HG02938 (cell line): Measurements from ENCODE around the gene IGLON5.
A peak's percentile ranks its signal among the peaks of the same experiment; 100 is the strongest.

Source experiments
- ATAC-seq: cut with Tn5 transposase; IDR thresholded peaks from one replicate; pipeline ENCODE4 v1.9.1; 2021; ENCODE audit warnings: mild to moderate bottlenecking, moderate library complexity; ENCODE audit not compliant: unreplicated experiment

Gene IGLON5

DNA sequence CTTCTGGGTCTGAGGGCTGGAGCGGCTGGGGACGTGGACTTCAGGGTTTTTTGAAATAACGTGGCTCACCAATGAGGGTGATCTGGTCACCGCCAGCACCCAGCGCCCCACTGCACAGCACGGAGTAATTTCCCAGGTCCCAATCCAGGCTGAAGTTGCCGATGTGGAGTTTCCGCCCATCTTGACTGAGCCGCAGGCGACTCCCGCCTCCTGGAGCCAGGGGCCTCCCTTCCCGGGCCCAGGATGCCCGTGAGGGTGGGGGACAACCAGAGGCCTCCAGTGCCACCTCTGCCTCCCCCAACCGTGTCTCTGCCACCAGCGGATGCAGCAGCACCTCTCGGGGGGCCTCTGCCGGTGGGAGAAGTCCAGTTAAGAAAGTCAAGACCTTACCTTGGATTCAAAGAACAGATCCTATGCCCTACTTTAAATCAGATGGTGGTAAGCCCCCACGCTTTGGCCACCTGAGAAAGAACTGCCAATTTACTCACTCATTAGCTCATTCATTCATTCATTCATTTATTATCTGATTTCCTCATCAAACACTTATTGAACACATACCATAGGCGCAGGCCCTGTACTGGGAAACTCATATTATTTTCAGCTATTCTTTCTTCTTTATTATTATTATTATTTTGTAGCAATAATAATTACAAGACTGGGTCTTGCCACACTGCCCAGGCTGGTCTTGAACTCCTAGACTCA, 26.6 kb downstream of the IGLON5 start:
- ATAC-seq: no peak

GRCh38 chr19:51338563-51339312, 27.3 kb downstream of the IGLON5 start:
- ATAC-seq: peak; percentile 57

- ATAC-seq: peak; percentile 11
Measured at GRCh38 chr19:51339313-51339686, 27.9 kb downstream of the IGLON5 start.

DNA sequence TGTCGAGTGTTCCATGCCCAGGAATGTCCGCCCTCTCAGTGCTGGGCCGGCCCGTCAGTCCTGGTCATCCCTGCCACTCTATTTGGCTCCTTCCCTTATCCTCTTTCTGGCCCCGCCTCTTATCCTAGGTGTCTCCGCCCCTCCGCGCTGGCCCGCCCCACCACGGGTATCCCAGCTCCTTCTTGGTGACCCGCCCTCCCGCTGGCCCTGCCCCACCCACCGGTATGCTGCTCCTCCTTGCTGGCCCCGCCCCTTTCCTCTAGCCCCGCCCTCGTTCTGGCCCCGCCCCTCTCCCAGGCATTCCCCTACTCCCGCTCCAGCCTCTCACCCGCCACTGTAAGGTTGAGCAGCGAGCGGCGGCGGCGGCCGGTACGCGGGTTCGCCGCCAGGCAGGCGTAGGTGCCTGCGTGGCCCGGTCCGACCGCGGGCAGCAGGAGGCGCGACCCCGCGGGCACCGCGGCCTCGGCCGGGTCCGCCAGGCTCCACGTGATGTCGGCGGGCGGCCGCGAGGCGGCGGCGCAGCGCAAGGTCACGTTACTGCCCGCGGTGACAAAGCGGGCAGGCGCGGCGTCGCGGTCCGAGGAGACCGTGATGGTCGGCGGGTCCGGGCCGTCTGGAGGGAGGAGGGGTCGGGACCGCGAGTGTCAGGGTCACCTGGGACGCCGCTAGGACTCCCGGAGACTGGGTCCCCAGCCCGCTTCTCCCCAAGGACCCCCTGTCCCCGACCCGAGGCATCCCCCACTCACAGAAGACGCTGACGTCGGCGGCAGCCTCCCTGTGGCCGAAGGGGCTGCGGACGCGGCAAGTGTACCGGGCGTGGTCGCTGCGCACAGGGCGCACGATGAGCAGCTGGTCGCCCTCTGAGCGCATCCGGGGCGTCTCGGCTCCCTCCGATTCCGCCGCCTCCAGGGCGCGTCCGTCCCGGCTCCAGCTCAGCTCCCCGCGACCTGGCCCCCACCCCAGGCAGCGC, 28.5 kb downstream of the IGLON5 start:
- peak; percentile 42 for ATAC-seq

DNA sequence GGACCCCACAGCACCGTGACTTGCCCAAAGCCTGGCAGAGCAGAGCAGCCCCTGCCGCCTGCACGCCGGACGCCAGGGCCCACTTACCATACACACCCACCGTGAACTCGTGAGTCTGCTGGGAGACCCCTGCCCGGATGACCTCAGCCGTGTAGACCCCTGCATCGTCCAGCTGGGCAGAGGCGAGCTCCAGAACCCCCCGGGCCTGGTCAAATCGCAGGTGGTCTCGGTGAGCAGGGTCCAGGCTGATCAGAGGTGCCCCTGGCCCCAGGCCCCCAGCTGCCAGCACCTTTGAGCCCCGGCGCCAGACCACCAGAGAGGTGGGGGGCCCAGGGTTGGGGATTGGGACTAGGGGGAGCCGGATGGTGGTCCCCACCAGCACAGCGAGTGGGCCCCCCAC, 29.6 kb downstream of the IGLON5 start:
- no peak for ATAC-seq

DNA sequence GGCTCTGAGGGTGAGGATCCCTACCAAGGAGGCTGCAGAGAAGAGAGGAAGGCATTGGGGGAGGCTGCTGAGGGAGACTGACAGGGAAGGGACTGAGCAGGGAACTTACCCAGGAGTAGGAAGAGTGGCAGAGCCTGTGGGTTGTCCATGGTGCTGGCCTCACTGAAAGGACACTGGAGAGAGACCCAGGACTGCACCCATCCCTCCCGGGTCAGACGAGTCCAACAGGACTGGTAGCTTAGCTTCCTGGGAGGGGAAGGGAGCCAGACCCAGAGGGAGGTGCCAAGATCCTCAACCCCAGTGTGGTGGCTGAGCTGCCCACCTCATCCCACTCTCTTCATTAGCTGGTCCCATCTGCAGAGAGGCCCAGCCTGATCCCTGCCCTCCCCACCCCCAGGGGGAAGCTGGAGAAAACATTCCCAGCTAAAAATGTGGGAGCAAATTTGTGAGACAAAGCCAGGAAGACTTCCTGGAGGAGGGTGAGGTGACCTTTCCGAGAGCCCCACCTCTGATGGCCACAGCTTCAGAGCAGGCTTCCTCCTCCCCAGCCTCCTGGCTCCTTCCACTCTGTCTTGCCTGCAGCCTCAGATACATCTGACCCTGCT, 30.6 kb downstream of the IGLON5 start, which contains the start of gene VSIG10L:
Gene VSIG10L, minus strand, starts transcription at position 164 of the 605 bp plus-strand sequence. Its CDS starts 15 bp downstream, at position 149.
- ATAC-seq: no peak

- ATAC-seq: no peak
Measured at GRCh38 chr19:51342631-51343569, 31.5 kb downstream of the IGLON5 start.

DNA sequence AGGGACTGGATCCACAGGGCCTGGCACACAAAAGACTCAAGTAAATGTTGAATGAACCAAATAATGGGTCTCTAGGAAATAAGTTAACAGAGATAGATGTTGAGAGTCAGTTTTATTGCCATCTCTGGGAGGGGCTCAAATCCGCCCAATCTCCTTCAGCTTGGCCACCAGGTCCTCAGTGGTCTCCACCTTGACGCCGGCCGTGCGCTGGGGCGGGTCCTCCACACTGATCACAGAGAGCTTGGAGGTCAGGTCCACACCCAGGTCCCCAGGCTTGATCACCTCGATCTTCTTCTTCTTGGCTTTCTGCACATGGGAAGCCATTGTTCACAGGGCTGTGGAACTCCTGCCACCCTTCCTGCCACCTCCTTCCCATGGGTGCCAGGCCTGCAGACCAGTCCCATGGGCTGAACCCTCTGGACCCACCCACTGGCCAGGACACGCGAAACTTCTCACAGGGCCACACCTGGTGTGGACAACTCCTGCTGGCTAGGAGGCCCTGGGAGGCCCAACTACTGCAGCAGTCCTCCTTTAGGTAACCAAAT, 33.7 kb downstream of the IGLON5 start:
- no peak for ATAC-seq

DNA sequence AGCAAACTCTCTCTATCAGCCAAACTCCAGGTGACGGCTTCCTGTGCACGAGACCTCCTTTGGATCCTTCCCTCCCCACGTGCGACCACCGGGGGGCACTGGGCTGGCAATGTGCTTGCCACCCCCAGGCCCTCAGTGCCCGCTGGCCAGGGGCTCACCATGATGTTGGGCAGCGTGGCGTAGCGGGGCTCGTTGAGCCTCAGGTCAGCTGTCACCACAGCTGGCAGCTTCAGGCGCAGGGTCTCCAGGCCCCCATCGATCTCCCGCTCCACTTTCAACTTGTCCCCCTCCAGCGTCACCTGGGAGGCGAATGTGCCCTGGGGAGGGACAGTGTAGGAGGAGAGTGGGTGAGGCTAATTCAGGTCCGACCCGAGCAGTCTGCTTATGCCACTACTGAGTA, 35.3 kb downstream of the IGLON5 start:
- ATAC-seq: no peak

GRCh38 chr19:51347209-51347928, 35.9 kb downstream of the IGLON5 start:
- no peak for ATAC-seq

DNA sequence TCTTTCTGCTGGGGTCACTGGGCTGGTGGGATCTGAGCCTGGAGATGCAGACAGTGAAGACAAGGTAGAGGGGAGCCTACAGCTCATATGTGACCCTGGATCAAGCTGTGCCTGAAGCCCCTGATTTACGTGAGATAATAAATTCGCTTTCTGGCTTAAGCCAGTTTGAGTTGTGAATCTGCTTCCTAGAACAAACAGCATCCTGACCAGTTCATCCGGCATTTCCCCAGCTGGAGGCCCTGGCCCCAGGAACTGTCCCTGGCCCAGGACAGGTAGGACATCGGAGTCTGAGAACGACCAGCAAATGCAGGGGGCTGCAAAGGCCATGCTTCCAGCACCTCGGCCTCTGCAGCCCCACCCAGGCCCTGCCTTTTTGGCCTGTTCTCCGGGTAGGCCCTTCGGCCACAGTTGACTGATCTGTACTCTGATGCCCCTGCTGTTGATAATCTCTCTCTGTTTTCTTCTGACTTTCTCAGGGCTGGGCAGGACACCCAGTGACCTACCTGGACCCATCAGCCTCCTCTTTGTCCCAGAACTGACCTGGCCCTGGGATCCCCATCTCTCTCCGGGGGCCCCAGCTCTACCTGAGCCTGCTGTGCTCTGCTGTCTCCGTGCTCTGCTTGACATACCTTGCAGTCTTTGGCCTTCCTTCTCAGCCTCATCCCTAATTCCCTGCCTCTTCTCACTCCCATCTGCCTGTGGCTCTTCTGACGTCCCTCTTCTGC, 40.0 kb downstream of the IGLON5 start:
- no peak for ATAC-seq

- ATAC-seq: no peak
Measured at GRCh38 chr19:51352783-51353360, 41.4 kb downstream of the IGLON5 start.

DNA sequence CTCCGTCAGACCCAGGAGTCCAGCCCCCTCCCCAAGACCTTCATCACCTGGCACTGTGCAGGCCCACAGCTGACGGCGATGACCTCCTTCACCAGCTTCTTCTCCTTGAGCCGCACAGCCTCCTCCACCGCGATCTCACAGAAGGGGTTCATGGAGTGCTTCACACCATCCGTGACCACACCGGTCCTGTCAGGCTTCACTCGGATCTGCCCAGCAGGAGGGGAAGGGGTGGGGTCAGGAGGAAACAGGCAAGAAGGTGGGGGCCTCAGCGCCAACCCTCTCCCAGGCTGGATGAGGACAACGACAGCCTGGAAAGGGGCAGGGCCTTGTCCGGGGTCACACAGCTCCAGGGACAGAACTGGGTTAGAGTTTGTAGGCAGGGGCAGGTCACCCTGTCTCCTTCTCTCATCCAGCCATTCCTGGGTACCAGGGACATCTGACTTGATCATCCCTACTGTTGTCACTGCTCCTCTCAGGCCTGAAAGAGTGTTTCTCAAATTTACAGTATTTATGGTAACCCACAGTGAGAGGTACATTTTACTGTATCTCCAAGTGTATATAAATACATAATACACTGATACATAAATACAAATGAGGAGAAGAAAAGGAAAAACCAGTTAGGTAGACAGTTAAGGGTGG, 42.8 kb downstream of the IGLON5 start:
- no peak for ATAC-seq

DNA sequence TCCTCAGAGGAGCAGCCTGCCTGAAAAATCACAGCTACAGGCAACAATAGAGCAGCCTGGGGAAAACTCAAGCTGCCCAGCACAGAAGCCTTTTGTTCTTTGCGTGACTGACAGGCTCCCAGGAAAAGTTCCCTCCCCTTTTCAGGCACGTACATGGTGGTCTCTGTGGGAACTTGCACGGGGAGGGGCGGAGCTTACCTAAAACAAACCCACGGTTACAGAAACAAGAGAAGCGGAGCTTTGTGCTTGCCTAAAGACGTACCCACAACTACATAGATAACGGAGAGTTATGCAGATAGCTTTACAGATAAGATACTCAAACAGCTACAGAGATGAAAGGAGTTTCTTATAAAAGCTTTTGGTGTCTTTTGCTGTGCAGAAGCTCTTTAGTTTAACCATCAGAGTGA, 43.3 kb downstream of the IGLON5 start:
- no peak for ATAC-seq

DNA sequence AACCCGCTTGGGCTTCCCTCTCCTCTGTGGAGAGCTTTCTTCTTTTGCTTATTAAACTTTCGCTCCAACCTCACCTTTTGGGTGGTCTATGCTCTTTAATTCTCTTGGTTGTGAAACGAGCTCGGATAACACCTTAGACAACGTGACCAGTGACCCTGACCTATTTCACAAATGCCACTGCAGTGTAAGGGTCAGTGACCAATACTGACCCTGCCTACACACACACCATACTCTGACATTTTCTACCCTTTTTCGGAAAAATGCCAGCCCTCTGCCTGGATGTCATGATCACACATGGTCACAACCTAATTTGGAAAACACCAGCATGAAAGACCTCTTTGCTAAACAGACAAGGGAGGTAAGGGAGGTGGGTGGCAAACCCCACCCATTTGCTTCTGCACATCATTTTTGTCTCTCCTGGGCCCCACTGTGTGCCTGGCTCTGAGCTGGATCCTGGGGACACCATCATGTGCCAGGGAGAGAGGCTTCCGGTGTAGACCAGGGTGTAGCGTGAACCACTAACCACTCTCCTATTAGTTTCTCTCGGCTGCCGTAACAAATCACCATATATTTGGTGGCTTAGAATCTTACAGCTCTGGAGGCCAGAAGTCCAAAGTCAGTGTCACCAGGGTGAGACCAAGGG, 44.8 kb downstream of the IGLON5 start:
- no peak for ATAC-seq

- no peak for ATAC-seq
Measured at GRCh38 chr19:51357952-51358351, 46.5 kb downstream of the IGLON5 start.

DNA sequence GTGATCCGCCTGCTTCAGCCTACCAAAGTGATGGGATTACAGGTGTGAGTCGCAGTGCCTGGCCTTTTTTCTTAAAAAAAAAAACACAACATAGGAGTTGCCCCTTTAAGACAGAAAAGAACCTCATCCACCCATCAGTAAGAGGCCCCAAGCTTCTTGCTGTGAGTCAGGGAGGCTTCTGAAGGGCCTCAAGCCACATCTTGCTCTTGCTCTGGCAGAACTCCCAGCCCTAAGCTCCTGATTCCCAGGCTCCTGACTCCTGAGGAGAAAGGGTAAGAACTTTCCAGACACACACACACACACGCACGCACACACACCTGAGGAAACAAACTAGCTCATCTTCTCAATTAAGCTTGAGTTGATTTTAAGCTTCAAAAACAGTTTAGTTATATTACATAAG, 47.9 kb downstream of the IGLON5 start:
- ATAC-seq: no peak
